WTC11 (cell line): ENCODE data around the gene BCAS1. TPM values are rescaled to one million over a fixed set of nuclear protein-coding genes. Genes with fewer than 3 reads are reported as not detected.

Experiments used
- ATAC-seq: fragments of 200-7000 bp; cut with Tn5 transposase; 2 replicates; pipeline ENCODE4 v1.10.0; 2021; ENCODE audit warnings: mild to moderate bottlenecking, moderate library complexity
- CTCF ChIA-PET: fragments of 300-600 bp; sonication (Branson Sonifier 250); formaldehyde crosslinking; loops from one replicate; lab custom pipeline; 2021; ENCODE audit warnings: antibody characterized with exemption; lab: Charles Lee
- POLR2A ChIA-PET: fragments of 350-600 bp; sonication (Branson Sonifier 250); formaldehyde crosslinking; loops from one replicate; lab custom pipeline; 2021; ENCODE audit warnings: antibody characterized with exemption; lab: Charles Lee
- DNase-seq: peaks from one replicate; pipeline ENCODE4 v3.0.0; 2021; ENCODE audit warnings: low spot score
- H3K27ac Mint-ChIP-seq: 2 replicates; pipeline ENCODE4 v1.8.0; 2021; ENCODE audit warnings: mixed read lengths
- H3K27me3 Mint-ChIP-seq: 2 replicates; pipeline ENCODE4 v1.8.0; 2021; ENCODE audit warnings: low read depth, mild to moderate bottlenecking, moderate library complexity, mixed read lengths
- H3K36me3 Mint-ChIP-seq: 2 replicates; pipeline ENCODE4 v1.8.0; 2021; ENCODE audit warnings: mixed read lengths
- H3K4me1 Mint-ChIP-seq: 2 replicates; pipeline ENCODE4 v1.8.0; 2022; ENCODE audit warnings: mixed read lengths
- H3K4me3 Mint-ChIP-seq: 2 replicates; pipeline ENCODE4 v1.8.0; 2021; ENCODE audit warnings: mild to moderate bottlenecking, moderate library complexity, mixed read lengths
- H3K9me3 Mint-ChIP-seq: 2 replicates; pipeline ENCODE4 v1.8.0; 2021; ENCODE audit warnings: mixed read lengths
- ATF6 ChIP-seq: sonication (generic); formaldehyde crosslinking; IDR thresholded peaks from 2 replicates; pipeline ENCODE4 v1.8.1; 2023; ENCODE audit warnings: mild to moderate bottlenecking, missing genetic modification reagents
- CBFB ChIP-seq: sonication (generic); formaldehyde crosslinking; IDR thresholded peaks from 2 replicates; pipeline ENCODE4 v1.8.1; 2022; ENCODE audit warnings: mild to moderate bottlenecking, low read depth, missing genetic modification reagents
- E2F1 ChIP-seq: sonication (generic); formaldehyde crosslinking; IDR thresholded peaks from 2 replicates; pipeline ENCODE4 v1.8.0; 2022; ENCODE audit warnings: mild to moderate bottlenecking, missing genetic modification reagents
- E2F4 ChIP-seq: sonication (generic); formaldehyde crosslinking; IDR thresholded peaks from 2 replicates; pipeline ENCODE4 v1.8.1; 2022; ENCODE audit warnings: low read depth, mild to moderate bottlenecking, moderate library complexity, missing genetic modification reagents, borderline replicate concordance
- GABPB1 ChIP-seq: sonication (generic); formaldehyde crosslinking; IDR thresholded peaks from 2 replicates; pipeline ENCODE4 v1.8.1; 2023; ENCODE audit warnings: mild to moderate bottlenecking, missing genetic modification reagents
- HMGA2 ChIP-seq: fragments of 250-450 bp; sonication (Bioruptor Pico); IDR thresholded peaks from 2 replicates; pipeline ENCODE4 v1.4.0; 2021; ENCODE audit warnings: mild to moderate bottlenecking, moderate library complexity
- HMGXB4 ChIP-seq: sonication (generic); formaldehyde crosslinking; IDR thresholded peaks from 2 replicates; pipeline ENCODE4 v1.8.1; 2023; ENCODE audit warnings: mild to moderate bottlenecking, moderate library complexity, missing genetic modification reagents
- MYBL2 ChIP-seq: sonication (generic); formaldehyde crosslinking; IDR thresholded peaks from 2 replicates; pipeline ENCODE4 v1.8.1; 2023; ENCODE audit warnings: mild to moderate bottlenecking, moderate library complexity, missing genetic modification reagents
- NFE2L1 ChIP-seq: sonication (generic); formaldehyde crosslinking; IDR thresholded peaks from 2 replicates; pipeline ENCODE4 v1.8.1; 2023; ENCODE audit warnings: missing genetic modification reagents
- NFYB ChIP-seq: sonication (generic); formaldehyde crosslinking; conservative IDR thresholded peaks from 2 replicates; pipeline ENCODE4 v1.8.0; 2022; ENCODE audit warnings: low read depth, missing genetic modification reagents
- NR3C1 ChIP-seq: sonication (generic); formaldehyde crosslinking; conservative IDR thresholded peaks from 2 replicates; pipeline ENCODE4 v1.8.1; 2023; ENCODE audit warnings: low read depth, mild to moderate bottlenecking, missing genetic modification reagents
- PRDM15 ChIP-seq: sonication (generic); formaldehyde crosslinking; IDR thresholded peaks from 2 replicates; pipeline ENCODE4 v1.8.0; 2022; ENCODE audit warnings: missing genetic modification reagents
- PREB ChIP-seq: sonication (generic); formaldehyde crosslinking; IDR thresholded peaks from 2 replicates; pipeline ENCODE4 v1.8.1; 2022; ENCODE audit warnings: mild to moderate bottlenecking, missing genetic modification reagents, moderate library complexity, borderline replicate concordance
- RELA ChIP-seq: sonication (generic); formaldehyde crosslinking; IDR thresholded peaks from 2 replicates; pipeline ENCODE4 v1.8.1; 2022; ENCODE audit warnings: missing genetic modification reagents, mild to moderate bottlenecking, borderline replicate concordance
- TCF7 ChIP-seq: sonication (generic); formaldehyde crosslinking; IDR thresholded peaks from 2 replicates; pipeline ENCODE4 v1.8.0; 2022; ENCODE audit warnings: mild to moderate bottlenecking, low read depth, missing genetic modification reagents, moderate library complexity
- ZNF121 ChIP-seq: sonication (generic); formaldehyde crosslinking; IDR thresholded peaks from 2 replicates; pipeline ENCODE4 v1.8.0; 2023; ENCODE audit warnings: missing genetic modification reagents
- ZNF138 ChIP-seq: sonication (generic); formaldehyde crosslinking; conservative IDR thresholded peaks from 2 replicates; pipeline ENCODE4 v1.8.1; 2022; ENCODE audit warnings: mild to moderate bottlenecking, moderate library complexity, missing genetic modification reagents
- total RNA-seq: library from RNA; stranded (reverse); gene quantifications from 3 replicates; pipeline ENCODE4 v1.2.3, GENCODE V29; 2021

Gene BCAS1
- total RNA-seq, 1 experiment from 2014 or later: 0.11 TPM

- Mint-ChIP-seq H3K4me1 (peaks cover 2% of the 10 kb centered on the region; the same call in 1 of the 2 replicates), H3K4me3 (no peak overlapping the region), H3K9me3 (no peaks in the 10 kb centered on the region), H3K27me3 (no peaks in the 10 kb centered on the region), H3K27ac (no peak overlapping the region), H3K36me3 (no peaks in the 10 kb centered on the region)
- DNase-seq (no peak), ATAC-seq (no peak)
- no peak for TF ChIP-seq NFE2L1 (CRISPR knock-in tag)
- TF ChIP-seq NR3C1 (CRISPR knock-in tag): no peak
- TF ChIP-seq ZNF121: no peak
- no peak for TF ChIP-seq GABPB1
- ChIA-PET CTCF (no interaction called here), POLR2A (no interaction called here)
Measured at GRCh38 chr20:54019585-54019984, 50.8 kb downstream of the BCAS1 start.

GRCh38 chr20:54019127-54019526 lies 51.3 kb downstream of the BCAS1 start:
- Mint-ChIP-seq H3K36me3 (no peaks in the 10 kb centered on the region), H3K4me1 (peaks cover 4% of the 10 kb centered on the region; the same call in 1 of the 2 replicates), H3K4me3 (no peak overlapping the region), H3K27ac (no peak overlapping the region), H3K9me3 (no peaks in the 10 kb centered on the region), H3K27me3 (no peaks in the 10 kb centered on the region)
- no peak for TF ChIP-seq HMGA2 (CRISPR knock-in tag)
- no peak for TF ChIP-seq NR3C1 (CRISPR knock-in tag)
- no peak for TF ChIP-seq ZNF138 (CRISPR knock-in tag)
- TF ChIP-seq ATF6 (CRISPR knock-in tag): no peak
- no peak for TF ChIP-seq E2F1 (CRISPR knock-in tag)
- no peak for TF ChIP-seq PRDM15 (CRISPR knock-in tag)
- ChIA-PET POLR2A (no interaction called here), CTCF (no interaction called here)
- no peak for DNase-seq
- ATAC-seq: no peak

GRCh38 chr20:54017846-54018245 lies 52.5 kb downstream of the BCAS1 start:
- TF ChIP-seq PREB (no peak), MYBL2 (CRISPR knock-in tag) (no peak), RELA (no peak), HMGXB4 (CRISPR knock-in tag) (no peak), E2F4 (CRISPR knock-in tag) (no peak), NFYB (CRISPR knock-in tag) (no peak), CBFB (no peak), ZNF121 (no peak), TCF7 (no peak)
- TF ChIP-seq, all 79 proteins: peak for 0
- DNase-seq (no peak), ATAC-seq (no peak)
- ChIA-PET POLR2A (no interaction called here), CTCF (no interaction called here)
- H3K4me1 Mint-ChIP-seq: peaks cover 4% of the 10 kb centered on the region; the same call in 1 of the 2 replicates
- no peak overlapping the region for H3K4me3 Mint-ChIP-seq
- H3K27me3 Mint-ChIP-seq: no peaks in the 10 kb centered on the region
- no peaks in the 10 kb centered on the region for H3K9me3 Mint-ChIP-seq
- H3K27ac Mint-ChIP-seq: no peak overlapping the region; the same call in 1 of the 2 replicates
- H3K36me3 Mint-ChIP-seq: no peaks in the 10 kb centered on the region
